A549 treated with AZD9567 at 1 μM for 4 hours (cell line): ENCODE data around the gene MTX1. TPM values are rescaled to one million over a fixed set of nuclear protein-coding genes. Genes with fewer than 3 reads are reported as not detected.

Source experiments
- total RNA-seq: library from RNA; stranded (reverse); fragments of 200-300 nt; extraction: Qiagen RNA extraction; gene quantifications from 5 replicates; pipeline ENCODE4 v1.2.3, GENCODE V29; 2022; ENCODE audit not compliant: insufficient read depth

The MTX1 gene
- total RNA-seq = 71.0 to 72.9 TPM (median 72.6 TPM) in 5 replicates

GRCh38 chr1:155208541-155209311 is at the start of gene MTX1:
MTX1 (plus strand) TSS chr1:155208695; CDS start chr1:155208805, 110 bp downstream.

GRCh38 chr1:155172732-155173477 is 35.6 kb upstream of the MTX1 start, which contains the start of gene KRTCAP2:
KRTCAP2 (minus strand) TSS chr1:155173304; CDS start chr1:155173224, 80 bp downstream.

GRCh38 chr1:155173478-155174323 is 34.8 kb upstream of the MTX1 start, which contains the start of gene TRIM46:
TRIM46 (plus strand) TSS chr1:155173849; CDS start chr1:155173967, 118 bp downstream.

GRCh38 chr1:155207806-155208540 is 522 bp upstream of the MTX1 start, which contains the start of gene THBS3:
THBS3 (minus strand) TSS chr1:155207897; CDS start chr1:155207876, 21 bp downstream.

GRCh38 chr1:155255243-155256007 is 46.9 kb downstream of the MTX1 start, which contains the start of gene ENTREP3:
ENTREP3 (minus strand) TSS chr1:155255483; CDS start chr1:155254877, 606 bp downstream.

GRCh38 chr1:155261852-155262673 is 53.6 kb downstream of the MTX1 start, which contains the start of gene SCAMP3:
SCAMP3 (minus strand) TSS chr1:155262360; CDS start chr1:155262151, 209 bp downstream.

Other genes starting within 250 kb of the MTX1 start
- 23.8 to 25.3 TPM (median 24.4 TPM) in 5 replicates for gene PYGO2, start 246.9 kb upstream of the MTX1 start, total RNA-seq
- 163 to 228 TPM (median 221 TPM) in 5 replicates for gene SHC1, start 237.9 kb upstream of the MTX1 start, total RNA-seq
- gene CKS1B, start 234.0 kb upstream of the MTX1 start, total RNA-seq = 350 to 384 TPM (median 355 TPM) in 5 replicates
- 34.0 to 47.4 TPM (median 47.2 TPM) in 5 replicates for gene FLAD1, start 225.4 kb upstream of the MTX1 start, total RNA-seq
- not detected in 5 replicates for gene LENEP, start 215.1 kb upstream of the MTX1 start, total RNA-seq
- gene ZBTB7B, start 205.9 kb upstream of the MTX1 start, total RNA-seq = 30.4 to 41.5 TPM (median 37.4 TPM) in 5 replicates
- 0.38 to 0.88 TPM (median 0.56 TPM) in 4 of 5 replicates, not detected in the other for gene DCST2, start 174.9 kb upstream of the MTX1 start, total RNA-seq
- not detected in 5 replicates for gene DCST1, start 174.9 kb upstream of the MTX1 start, total RNA-seq
- 55.7 to 115 TPM (median 104 TPM) in 5 replicates for gene ADAM15, start 157.4 kb upstream of the MTX1 start, total RNA-seq
- 11.3 to 14.4 TPM (median 13.2 TPM) in 5 replicates for gene EFNA4, start 145.0 kb upstream of the MTX1 start, total RNA-seq
- 7.0 to 11.0 TPM (median 7.7 TPM) in 5 replicates for gene EFNA3, start 129.9 kb upstream of the MTX1 start, total RNA-seq
- gene EFNA1, start 80.8 kb upstream of the MTX1 start, total RNA-seq = 23.7 to 35.1 TPM (median 30.9 TPM) in 5 replicates
- 32.9 to 44.7 TPM (median 35.7 TPM) in 5 replicates for gene SLC50A1, start 72.8 kb upstream of the MTX1 start, total RNA-seq
- gene DPM3, start 68.2 kb upstream of the MTX1 start, total RNA-seq = 71.3 to 102 TPM (median 100 TPM) in 5 replicates
- 226 to 261 TPM (median 239 TPM) in 5 replicates for gene KRTCAP2, start 35.4 kb upstream of the MTX1 start, total RNA-seq
- 1.6 to 2.4 TPM (median 2.0 TPM) in 4 of 5 replicates, not detected in the other for gene TRIM46, start 34.8 kb upstream of the MTX1 start, total RNA-seq
- gene THBS3, start 798 bp upstream of the MTX1 start, total RNA-seq = 3.3 to 11.6 TPM (median 9.6 TPM) in 5 replicates
- 28.4 to 32.9 TPM (median 29.7 TPM) in 5 replicates for gene ENTREP3, start 46.8 kb downstream of the MTX1 start, total RNA-seq
- gene SCAMP3, start 53.7 kb downstream of the MTX1 start, total RNA-seq = 106 to 136 TPM (median 123 TPM) in 5 replicates
- 18.9 to 35.2 TPM (median 31.1 TPM) in 5 replicates for gene CLK2, start 64.8 kb downstream of the MTX1 start, total RNA-seq
- gene HCN3, start 68.8 kb downstream of the MTX1 start, total RNA-seq = 1.6 to 6.1 TPM (median 5.0 TPM) in 5 replicates
- gene PKLR, start 92.7 kb downstream of the MTX1 start, total RNA-seq = 0.02 to 0.03 TPM in 2 of 5 replicates, not detected in the others
- gene FDPS, start 100.2 kb downstream of the MTX1 start, total RNA-seq = 158 to 170 TPM (median 163 TPM) in 5 replicates
- 40.7 to 56.9 TPM (median 56.2 TPM) in 5 replicates for gene RUSC1, start 112.2 kb downstream of the MTX1 start, total RNA-seq